ENCODE results near the gene BTNL9. TPM values are rescaled to one million over a fixed set of nuclear protein-coding genes. Genes with fewer than 3 reads are reported as not detected.
"Not testable (repeated sequence)": the region's sequence is repeated elsewhere in the genome, so short reads cannot be mapped to it uniquely, and the experiment has no call there.

Gene BTNL9
- 0.13 TPM in 1 of 2 replicates, not detected in the other for total RNA-seq

DNA sequence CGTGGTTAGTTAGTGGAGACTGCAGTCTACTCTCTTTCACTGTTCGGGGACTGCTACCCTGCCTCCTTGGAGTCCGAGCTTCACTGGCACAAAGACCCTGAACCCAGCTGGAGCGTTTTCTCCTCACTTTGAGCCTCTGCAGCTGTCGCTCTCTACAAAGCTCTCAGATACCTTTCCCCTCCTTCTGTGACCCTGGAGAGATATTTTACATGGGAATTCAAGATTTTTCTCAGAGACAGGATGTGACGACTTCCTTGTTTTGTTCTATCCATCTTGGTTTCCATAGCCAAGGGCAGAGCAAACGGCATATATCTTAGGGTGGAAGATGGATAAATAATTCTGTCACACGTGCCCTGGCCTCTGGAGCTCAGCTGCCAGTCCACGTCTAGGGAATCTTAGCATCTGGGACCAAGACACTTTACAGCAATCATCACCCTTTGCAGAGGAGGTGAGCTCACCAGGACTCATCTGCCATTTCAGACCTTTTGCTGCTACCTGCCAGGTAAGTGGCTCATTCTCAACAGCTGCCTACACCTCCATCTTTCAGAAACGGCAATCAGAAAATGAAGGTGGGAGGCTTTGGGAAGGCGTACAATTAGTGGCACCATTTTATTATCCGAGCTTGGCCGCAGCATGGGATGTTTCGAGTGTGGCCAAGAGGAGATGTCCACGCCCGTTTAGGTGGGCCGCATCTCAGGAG, at the start of gene BTNL9:
Gene BTNL9, plus strand, starts transcription at position 336 of the 700 bp plus-strand sequence. CDS start 5,224 bp downstream, outside the sequence.
- H3K36me3 ChIP-seq (ENCODE audit: control insufficient read depth, insufficient read depth, low read length): no peaks in the 10 kb centered on the region
- TF ChIP-seq, protein P1, sequence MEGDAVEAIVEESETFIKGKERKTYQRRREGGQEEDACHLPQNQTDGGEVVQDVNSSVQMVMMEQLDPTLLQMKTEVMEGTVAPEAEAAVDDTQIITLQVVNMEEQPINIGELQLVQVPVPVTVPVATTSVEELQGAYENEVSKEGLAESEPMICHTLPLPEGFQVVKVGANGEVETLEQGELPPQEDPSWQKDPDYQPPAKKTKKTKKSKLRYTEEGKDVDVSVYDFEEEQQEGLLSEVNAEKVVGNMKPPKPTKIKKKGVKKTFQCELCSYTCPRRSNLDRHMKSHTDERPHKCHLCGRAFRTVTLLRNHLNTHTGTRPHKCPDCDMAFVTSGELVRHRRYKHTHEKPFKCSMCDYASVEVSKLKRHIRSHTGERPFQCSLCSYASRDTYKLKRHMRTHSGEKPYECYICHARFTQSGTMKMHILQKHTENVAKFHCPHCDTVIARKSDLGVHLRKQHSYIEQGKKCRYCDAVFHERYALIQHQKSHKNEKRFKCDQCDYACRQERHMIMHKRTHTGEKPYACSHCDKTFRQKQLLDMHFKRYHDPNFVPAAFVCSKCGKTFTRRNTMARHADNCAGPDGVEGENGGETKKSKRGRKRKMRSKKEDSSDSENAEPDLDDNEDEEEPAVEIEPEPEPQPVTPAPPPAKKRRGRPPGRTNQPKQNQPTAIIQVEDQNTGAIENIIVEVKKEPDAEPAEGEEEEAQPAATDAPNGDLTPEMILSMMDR (IDR thresholded peaks at IDR 0.05; ENCODE audit: insufficient read depth, low read length, severe bottlenecking): no peak
- no peaks in the 10 kb centered on the region for H3K27me3 ChIP-seq (ENCODE audit: control insufficient read depth, insufficient read depth, low read length)
- DNase-seq (ENCODE audit: low read depth) (no peak), FAIRE-seq (no peak)
- no peak within 1 kb of the TSS for H3K4me3 ChIP-seq (ENCODE audit: low read depth, low read length)

DNA sequence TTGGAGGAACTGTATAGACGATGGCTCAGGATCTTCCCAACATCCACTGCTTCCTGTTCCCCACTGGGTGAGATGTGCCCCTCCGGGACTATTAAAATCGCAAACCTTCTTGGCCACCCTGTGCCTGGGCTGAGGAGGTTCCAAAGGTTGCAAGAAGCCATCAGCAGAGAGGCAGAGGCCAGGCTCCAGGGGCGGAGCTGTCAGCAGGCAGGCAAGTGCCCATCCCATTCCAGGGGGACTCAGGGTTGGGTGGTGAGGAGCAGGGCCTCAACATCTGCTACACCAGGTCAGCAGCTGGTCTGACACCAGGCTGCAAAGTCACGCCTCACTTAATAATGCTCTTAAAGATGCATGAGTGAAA, 49.2 kb upstream of the BTNL9 start:
- TF ChIP-seq, protein P1 (IDR thresholded peaks at IDR 0.05; ENCODE audit: insufficient read depth, low read length, severe bottlenecking): no peak
- no peak for FAIRE-seq
- no peaks in the 10 kb centered on the region for H3K36me3 ChIP-seq (ENCODE audit: control insufficient read depth, insufficient read depth, low read length)
- H3K27me3 ChIP-seq (ENCODE audit: control insufficient read depth, insufficient read depth, low read length): no peaks in the 10 kb centered on the region
- no peak for DNase-seq (ENCODE audit: low read depth)
- H3K4me3 ChIP-seq (ENCODE audit: low read depth, low read length): no peak overlapping the region

DNA sequence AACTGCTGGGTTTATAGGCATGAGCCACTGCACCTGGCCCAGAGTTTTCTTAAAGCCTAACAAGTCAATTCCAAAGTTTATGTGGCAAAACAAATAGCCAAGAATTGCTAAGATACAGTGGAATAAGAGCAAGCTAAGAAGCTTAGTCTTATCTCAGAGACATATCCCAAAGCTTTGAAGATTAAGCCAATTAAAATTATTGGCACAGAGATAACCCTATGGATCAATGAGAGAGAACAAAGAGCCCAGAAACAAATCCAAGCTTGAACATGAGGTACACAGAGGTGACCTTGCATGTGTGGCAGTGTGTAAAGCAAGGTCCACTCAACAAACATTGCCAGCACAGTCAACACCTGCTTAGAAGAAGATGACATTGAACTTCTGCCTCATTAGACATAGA, 38.1 kb upstream of the BTNL9 start:
- Histone ChIP-seq H3K27me3 (ENCODE audit: control insufficient read depth, insufficient read depth, low read length) (no peaks in the 10 kb centered on the region), H3K4me3 (ENCODE audit: low read depth, low read length) (no peak overlapping the region), H3K36me3 (ENCODE audit: control insufficient read depth, insufficient read depth, low read length) (no peaks in the 10 kb centered on the region)
- FAIRE-seq: no peak
- no peak for DNase-seq (ENCODE audit: low read depth)
- TF ChIP-seq, protein P1 (IDR thresholded peaks at IDR 0.05; ENCODE audit: insufficient read depth, low read length, severe bottlenecking): no peak

DNA sequence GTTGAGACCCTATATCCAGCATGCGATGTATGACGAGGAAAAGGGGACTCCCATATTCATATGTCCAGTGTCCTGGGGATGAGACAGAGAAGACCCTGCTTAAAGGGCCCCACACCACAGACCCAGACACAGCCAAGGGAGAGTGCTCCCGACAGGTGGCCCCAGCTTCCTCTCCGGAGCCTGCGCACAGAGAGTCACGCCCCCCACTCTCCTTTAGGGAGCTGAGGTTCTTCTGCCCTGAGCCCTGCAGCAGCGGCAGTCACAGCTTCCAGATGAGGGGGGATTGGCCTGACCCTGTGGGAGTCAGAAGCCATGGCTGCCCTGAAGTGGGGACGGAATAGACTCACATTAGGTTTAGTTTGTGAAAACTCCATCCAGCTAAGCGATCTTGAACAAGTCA, 34.3 kb upstream of the BTNL9 start:
- no peak for FAIRE-seq

DNA sequence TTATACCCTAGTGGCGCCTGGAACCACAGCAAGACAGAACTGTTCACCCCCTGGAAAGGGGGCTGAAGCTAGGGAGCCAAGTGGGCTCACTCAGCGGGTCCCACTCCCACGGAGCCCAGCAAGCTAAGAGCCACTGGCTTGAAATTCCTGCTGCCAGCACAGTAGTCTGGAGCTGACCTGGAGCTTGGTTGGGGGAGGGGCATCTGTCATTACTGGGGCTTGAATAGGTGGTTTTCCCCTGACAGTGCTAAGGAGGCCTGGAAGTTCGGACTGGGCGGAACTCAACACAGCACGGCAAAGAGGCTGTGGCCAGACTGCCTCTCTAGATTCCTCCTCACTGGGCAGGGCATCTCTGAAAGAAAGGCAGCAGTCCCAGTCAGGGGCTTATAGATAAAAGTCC, 31.9 kb upstream of the BTNL9 start:
- Histone ChIP-seq H3K36me3 (ENCODE audit: control insufficient read depth, insufficient read depth, low read length) (no peaks in the 10 kb centered on the region), H3K27me3 (ENCODE audit: control insufficient read depth, insufficient read depth, low read length) (no peaks in the 10 kb centered on the region), H3K4me3 (ENCODE audit: low read depth, low read length) (no peak overlapping the region)
- no peak for DNase-seq (ENCODE audit: low read depth)
- TF ChIP-seq, protein P1 (IDR thresholded peaks at IDR 0.05; ENCODE audit: insufficient read depth, low read length, severe bottlenecking): no peak
- FAIRE-seq: no peak

More for the DNA sequence above, 34.3 kb upstream of the BTNL9 start:
- H3K36me3 ChIP-seq (ENCODE audit: control insufficient read depth, insufficient read depth, low read length): no peaks in the 10 kb centered on the region
- no peak for DNase-seq (ENCODE audit: low read depth)
- no peak overlapping the region for H3K4me3 ChIP-seq (ENCODE audit: low read depth, low read length)
- TF ChIP-seq, protein P1 (IDR thresholded peaks at IDR 0.05; ENCODE audit: insufficient read depth, low read length, severe bottlenecking): no peak
- H3K27me3 ChIP-seq (ENCODE audit: control insufficient read depth, insufficient read depth, low read length): no peaks in the 10 kb centered on the region

DNA sequence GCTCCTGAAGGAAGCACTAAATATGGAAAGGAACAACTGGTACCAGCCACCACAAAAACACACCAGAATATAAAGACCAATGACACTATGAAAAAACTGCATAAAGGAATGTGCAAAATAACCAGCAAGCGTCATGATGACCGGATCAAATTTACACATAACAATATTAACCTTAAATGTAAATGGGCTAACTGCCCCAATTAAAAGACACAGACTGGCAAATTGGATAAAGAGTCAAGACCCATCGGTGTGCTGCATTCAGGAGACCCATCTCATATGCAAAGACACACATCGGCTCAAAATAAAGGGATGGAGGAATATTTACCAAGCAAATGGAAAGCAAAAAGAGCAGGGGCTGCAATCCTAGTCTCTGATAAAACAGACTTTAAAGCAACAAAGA, 30.0 kb upstream of the BTNL9 start:
- not testable (repeated sequence) for DNase-seq (ENCODE audit: low read depth); FAIRE-seq; H3K4me3 ChIP-seq (ENCODE audit: low read depth, low read length); H3K36me3 ChIP-seq (ENCODE audit: control insufficient read depth, insufficient read depth, low read length); H3K27me3 ChIP-seq (ENCODE audit: control insufficient read depth, insufficient read depth, low read length)

DNA sequence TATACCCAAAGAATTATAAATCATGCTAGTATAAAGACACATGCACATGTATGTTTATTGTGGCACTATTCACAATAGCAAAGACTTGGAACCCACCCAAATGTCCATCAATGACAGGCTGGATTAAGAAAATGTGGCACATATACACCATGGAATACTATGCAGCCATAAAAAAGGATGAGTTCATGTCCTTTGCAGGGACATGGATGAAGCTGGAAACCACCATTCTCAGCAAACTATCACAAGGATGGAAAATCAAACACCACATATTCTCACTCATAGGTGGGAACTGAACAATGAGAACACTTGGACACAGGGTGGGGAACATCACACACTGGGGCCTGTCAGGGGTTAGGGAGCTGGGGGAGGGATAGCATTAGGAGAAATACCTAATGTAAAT, 25.4 kb upstream of the BTNL9 start:
- H3K4me3 ChIP-seq (ENCODE audit: low read depth, low read length); DNase-seq (ENCODE audit: low read depth); FAIRE-seq; H3K27me3 ChIP-seq (ENCODE audit: control insufficient read depth, insufficient read depth, low read length); H3K36me3 ChIP-seq (ENCODE audit: control insufficient read depth, insufficient read depth, low read length): not testable (repeated sequence)

DNA sequence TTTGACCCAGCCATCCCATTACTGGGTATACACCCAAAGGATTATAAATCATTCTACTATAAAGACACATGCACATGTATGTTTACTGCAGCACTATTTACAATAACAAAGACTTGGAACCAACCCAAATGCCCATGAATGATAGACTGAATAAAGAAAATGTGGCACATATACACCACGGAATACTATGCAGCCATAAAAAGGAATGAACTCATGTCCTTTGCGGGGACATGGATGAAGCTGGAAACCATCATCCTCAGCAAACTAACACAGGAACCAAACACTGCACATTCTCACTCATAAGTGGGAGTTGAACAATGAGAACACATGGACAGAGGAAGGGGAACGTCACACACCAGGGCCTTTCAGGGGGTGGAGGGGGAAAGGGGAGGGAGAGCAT, 22.6 kb upstream of the BTNL9 start:
- not testable (repeated sequence) for H3K4me3 ChIP-seq (ENCODE audit: low read depth, low read length); FAIRE-seq; H3K27me3 ChIP-seq (ENCODE audit: control insufficient read depth, insufficient read depth, low read length); H3K36me3 ChIP-seq (ENCODE audit: control insufficient read depth, insufficient read depth, low read length); DNase-seq (ENCODE audit: low read depth)

Measured in bronchial epithelial cell (primary cell).